Large intestine (tissue), 3 donors: ENCODE results near the gene ABLIM2. TPM values are rescaled to one million over a fixed set of nuclear protein-coding genes. Genes with fewer than 3 reads are reported as not detected.
A peak's percentile ranks its signal among the peaks of the same experiment; 100 is the strongest.

Experiments
- DNase-seq, 2 donors: peaks; one replicate each; pipeline versions ENCODE4 v3.0.0 to v3.0.0-alpha.2; 2013
- H3K27ac ChIP-seq: one replicate; pipeline ENCODE4 v1.5.1; 2013; ENCODE audit warnings: low read length
- H3K27me3 ChIP-seq: 2 replicates; pipeline ENCODE4 v1.6.1; 2013; ENCODE audit warnings: low read length; ENCODE audit not compliant: control insufficient read depth, insufficient read depth
- H3K36me3 ChIP-seq: 2 replicates; pipeline ENCODE4 v1.6.1; 2013; ENCODE audit warnings: low read length; ENCODE audit not compliant: control insufficient read depth, insufficient read depth
- H3K4me1 ChIP-seq: one replicate; pipeline ENCODE4 v1.6.1; 2013; ENCODE audit warnings: low read length; ENCODE audit not compliant: control insufficient read depth, insufficient read depth
- H3K4me3 ChIP-seq: one replicate; pipeline ENCODE4 v1.5.1; 2013; ENCODE audit warnings: low read length
- H3K9me3 ChIP-seq: one replicate; pipeline ENCODE4 v1.6.1; 2013; ENCODE audit warnings: mild to moderate bottlenecking, low read depth, low read length, moderate library complexity; ENCODE audit not compliant: control insufficient read depth
- WGBS: methylation state at CpG from one replicate; pipeline ENCODE4 v1.1.5; 2013; ENCODE audit warnings: low lambda C conversion rate; ENCODE audit not compliant: insufficient coverage; 5-methylcytosine and 5-hydroxymethylcytosine counted together
- polyA plus RNA-seq: library from polyadenylated mRNA; unstranded; fragments of 120-200 nt; gene quantifications from one replicate; pipeline ENCODE4 v1.2.1, GENCODE V29; 2013

Gene ABLIM2
- polyA plus RNA-seq, 1 donor, result 5.9 TPM

GRCh38 chr4:8110071-8110986, 48.3 kb downstream of the ABLIM2 start:
- no peak overlapping the region for H3K27ac ChIP-seq
- peak in 1 of 2 donors; percentile 23 for DNase-seq
- no peak overlapping the region for H3K4me3 ChIP-seq
- no peaks in the 10 kb centered on the region for H3K9me3 ChIP-seq
- H3K36me3 ChIP-seq, result no peaks in the 10 kb centered on the region
- peaks cover 9% of the 10 kb centered on the region for H3K27me3 ChIP-seq
- WGBS, result no CpG with 5 or more reads among the region's 29 CpGs
- H3K4me1 ChIP-seq, result peaks cover 4% of the 10 kb centered on the region

GRCh38 chr4:8109406-8110065, 49.1 kb downstream of the ABLIM2 start:
- Histone ChIP-seq H3K27me3 (peaks cover 11% of the 10 kb centered on the region), H3K4me1 (peaks cover 4% of the 10 kb centered on the region), H3K4me3 (no peak overlapping the region), H3K27ac (no peak overlapping the region), H3K36me3 (no peaks in the 10 kb centered on the region), H3K9me3 (no peaks in the 10 kb centered on the region)
- DNase-seq, result no peak
- no CpG with 5 or more reads among the region's 20 CpGs for WGBS

- no CpG with 5 or more reads among the region's 14 CpGs for WGBS
- Histone ChIP-seq H3K36me3 (no peaks in the 10 kb centered on the region), H3K27me3 (peaks cover 11% of the 10 kb centered on the region), H3K9me3 (no peaks in the 10 kb centered on the region), H3K4me3 (no peak overlapping the region), H3K27ac (no peak overlapping the region), H3K4me1 (peaks cover 4% of the 10 kb centered on the region)
- DNase-seq, result no peak
Observed at GRCh38 chr4:8108991-8109390, 49.6 kb downstream of the ABLIM2 start.

- Histone ChIP-seq H3K27me3 (peaks cover 11% of the 10 kb centered on the region), H3K27ac (no peak overlapping the region), H3K4me3 (no peak overlapping the region), H3K36me3 (no peaks in the 10 kb centered on the region), H3K4me1 (no peaks in the 10 kb centered on the region), H3K9me3 (no peaks in the 10 kb centered on the region)
- DNase-seq, result peak in 1 of 2 donors; percentile 49
- WGBS, result 25% methylated on average over 4 of the region's 20 CpGs
Observed at GRCh38 chr4:8108261-8108660, 50.4 kb downstream of the ABLIM2 start.

GRCh38 chr4:8107146-8107657, 51.4 kb downstream of the ABLIM2 start:
- peaks cover 11% of the 10 kb centered on the region for H3K27me3 ChIP-seq
- no CpG with 5 or more reads among the region's 11 CpGs for WGBS
- no peak overlapping the region for H3K27ac ChIP-seq
- H3K4me3 ChIP-seq, result no peak overlapping the region
- H3K9me3 ChIP-seq, result no peaks in the 10 kb centered on the region
- no peak for DNase-seq
- H3K36me3 ChIP-seq, result no peaks in the 10 kb centered on the region
- H3K4me1 ChIP-seq, result no peaks in the 10 kb centered on the region

- Histone ChIP-seq H3K9me3 (no peaks in the 10 kb centered on the region), H3K4me1 (no peaks in the 10 kb centered on the region), H3K27me3 (peaks cover 11% of the 10 kb centered on the region), H3K4me3 (no peak overlapping the region), H3K36me3 (no peaks in the 10 kb centered on the region), H3K27ac (no peak overlapping the region)
- no CpG with 5 or more reads among the region's 24 CpGs for WGBS
- DNase-seq, result no peak
Observed at GRCh38 chr4:8106451-8107025, 52.1 kb downstream of the ABLIM2 start.

- Histone ChIP-seq H3K27me3 (peaks cover 11% of the 10 kb centered on the region), H3K4me1 (peaks cover 2% of the 10 kb centered on the region), H3K4me3 (no peak overlapping the region), H3K9me3 (no peaks in the 10 kb centered on the region), H3K27ac (no peak overlapping the region), H3K36me3 (no peaks in the 10 kb centered on the region)
- WGBS, result 80% methylated on average over 1 of the region's 32 CpGs
- DNase-seq, result no peak
Observed at GRCh38 chr4:8105306-8106100, 53.1 kb downstream of the ABLIM2 start.

GRCh38 chr4:8104491-8105305, 53.9 kb downstream of the ABLIM2 start:
- H3K4me1 ChIP-seq, result peaks cover 2% of the 10 kb centered on the region
- H3K27me3 ChIP-seq, result peaks cover 11% of the 10 kb centered on the region
- H3K9me3 ChIP-seq, result no peaks in the 10 kb centered on the region
- H3K4me3 ChIP-seq, result no peak overlapping the region
- 79% methylated on average over 2 of the region's 22 CpGs for WGBS
- DNase-seq, result no peak
- no peaks in the 10 kb centered on the region for H3K36me3 ChIP-seq
- H3K27ac ChIP-seq, result no peak overlapping the region
